Ecto neural progenitor cell (in vitro differentiated cells): Measurements from ENCODE around the gene PHGDH.
A peak's percentile ranks its signal among the peaks of the same experiment; 100 is the strongest.

Experiments used
- DNase-seq: peaks from one replicate; pipeline ENCODE4 v3.0.0-alpha.2; 2018; ENCODE audit warnings: low spot score

Gene PHGDH

GRCh38 chr1:119732465-119733168 is 20.9 kb downstream of the PHGDH start:
- DNase-seq, result no peak

DNA sequence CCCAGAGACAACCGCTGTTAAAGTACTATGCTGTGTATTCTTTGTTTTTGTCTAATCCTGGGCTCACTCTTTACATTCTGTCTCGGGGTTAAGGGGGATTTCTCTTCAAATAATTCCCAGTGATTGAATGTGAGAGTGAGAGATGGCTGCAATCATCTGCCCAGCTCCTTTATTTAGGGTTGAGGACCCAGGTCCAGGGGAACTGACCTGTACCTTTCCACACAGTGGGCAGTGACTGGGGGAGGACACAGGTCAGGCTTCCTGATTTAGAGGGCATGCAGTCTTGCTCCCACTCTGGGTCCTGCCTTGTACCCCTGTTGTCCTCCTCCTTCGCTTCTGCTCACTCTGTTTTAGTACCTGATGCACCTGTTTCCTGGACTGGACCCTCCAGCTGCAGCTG is 22.0 kb downstream of the PHGDH start:
- no peak for DNase-seq

DNA sequence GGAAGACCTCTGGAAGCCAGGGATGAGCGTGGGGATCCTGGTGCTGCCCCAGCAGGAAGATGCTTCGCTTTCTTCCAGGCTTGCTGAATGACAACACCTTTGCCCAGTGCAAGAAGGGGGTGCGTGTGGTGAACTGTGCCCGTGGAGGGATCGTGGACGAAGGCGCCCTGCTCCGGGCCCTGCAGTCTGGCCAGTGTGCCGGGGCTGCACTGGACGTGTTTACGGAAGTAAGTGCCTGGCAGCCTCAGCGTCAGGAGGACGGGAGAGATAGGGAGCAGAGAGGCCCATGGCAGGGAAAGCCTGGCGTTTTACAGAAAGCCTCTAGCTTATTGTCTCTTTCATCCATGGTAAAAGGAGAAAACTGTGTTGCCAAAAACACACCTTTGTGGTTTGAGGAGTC is 23.5 kb downstream of the PHGDH start:
- no peak for DNase-seq

DNA sequence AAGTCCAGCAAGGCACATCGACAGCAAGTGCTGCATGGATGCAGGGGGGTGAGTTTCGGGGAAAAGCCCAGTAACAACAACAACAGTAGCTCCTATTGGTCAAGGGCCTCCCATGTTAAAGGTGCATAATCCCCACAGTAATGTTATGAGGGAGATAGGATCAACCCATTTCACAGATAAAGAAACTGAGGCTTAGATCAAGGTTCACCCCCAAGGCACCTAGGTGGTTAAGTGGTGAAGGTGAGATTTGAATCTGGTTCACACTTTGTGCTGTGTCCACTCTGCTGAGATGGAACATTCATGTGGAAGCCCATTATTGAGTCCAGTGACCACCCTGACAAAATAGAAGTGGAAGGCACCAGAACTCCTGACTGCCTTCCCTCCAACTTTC is 24.9 kb downstream of the PHGDH start:
- no peak for DNase-seq

DNA sequence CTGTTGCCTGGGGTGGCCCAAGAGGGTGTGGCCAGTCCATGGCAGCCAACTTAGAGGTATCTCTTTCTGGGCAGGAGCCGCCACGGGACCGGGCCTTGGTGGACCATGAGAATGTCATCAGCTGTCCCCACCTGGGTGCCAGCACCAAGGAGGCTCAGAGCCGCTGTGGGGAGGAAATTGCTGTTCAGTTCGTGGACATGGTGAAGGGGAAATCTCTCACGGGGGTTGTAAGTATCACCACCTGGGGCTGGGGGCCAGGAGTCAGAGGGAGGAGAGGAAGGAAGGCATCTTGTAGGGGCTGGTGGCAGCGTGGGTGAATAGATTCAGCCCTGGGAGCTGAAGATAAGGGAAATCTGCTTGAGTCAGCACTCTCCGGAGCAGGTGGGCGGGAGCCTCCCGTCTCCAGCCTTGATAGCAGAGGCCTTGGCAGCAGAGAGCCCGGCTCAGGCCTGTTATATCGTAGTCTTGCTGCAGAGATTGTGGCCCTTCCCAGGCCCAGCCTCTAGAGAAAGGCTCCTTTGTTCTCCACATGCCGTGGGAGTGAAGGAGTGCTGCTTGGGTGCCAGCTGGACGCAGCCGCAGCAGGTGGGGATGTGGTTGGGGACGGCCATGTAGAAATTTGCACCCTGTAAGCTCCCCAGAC is 25.4 kb downstream of the PHGDH start:
- DNase-seq, result no peak

DNA sequence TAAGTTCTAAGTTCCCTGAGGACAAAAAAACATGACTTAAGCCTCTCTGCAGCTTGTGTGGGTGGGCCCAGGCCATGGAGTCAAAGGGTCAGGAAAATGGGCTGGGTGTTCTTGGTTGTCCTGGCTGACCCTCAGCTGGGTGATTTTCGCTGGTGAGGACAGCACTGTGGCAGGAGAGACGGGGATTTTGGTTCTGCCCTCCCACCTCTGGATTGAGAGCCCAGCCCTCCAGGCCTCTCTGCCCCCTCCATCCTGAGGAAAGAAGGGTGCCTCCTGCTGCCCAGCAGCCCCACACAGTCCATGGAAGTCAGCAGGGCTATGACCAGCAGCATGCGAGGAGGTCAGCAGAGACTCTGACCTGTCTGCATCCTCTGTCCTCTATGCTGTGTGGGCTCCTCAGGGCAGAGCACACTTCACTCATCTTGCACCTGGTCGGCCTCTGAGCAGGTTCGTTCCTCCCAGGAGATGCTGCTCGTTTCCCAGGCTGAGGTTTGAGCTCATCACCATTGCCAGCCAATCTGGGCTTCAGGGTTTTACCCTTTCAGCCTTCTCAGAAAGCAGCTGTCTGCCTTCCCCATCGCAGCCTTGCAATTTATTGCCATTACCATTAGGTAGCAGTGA is 26.5 kb downstream of the PHGDH start:
- no peak for DNase-seq

- DNase-seq, result no peak
These were observed 27.4 kb downstream of the PHGDH start for GRCh38 chr1:119739150-119739549.

DNA sequence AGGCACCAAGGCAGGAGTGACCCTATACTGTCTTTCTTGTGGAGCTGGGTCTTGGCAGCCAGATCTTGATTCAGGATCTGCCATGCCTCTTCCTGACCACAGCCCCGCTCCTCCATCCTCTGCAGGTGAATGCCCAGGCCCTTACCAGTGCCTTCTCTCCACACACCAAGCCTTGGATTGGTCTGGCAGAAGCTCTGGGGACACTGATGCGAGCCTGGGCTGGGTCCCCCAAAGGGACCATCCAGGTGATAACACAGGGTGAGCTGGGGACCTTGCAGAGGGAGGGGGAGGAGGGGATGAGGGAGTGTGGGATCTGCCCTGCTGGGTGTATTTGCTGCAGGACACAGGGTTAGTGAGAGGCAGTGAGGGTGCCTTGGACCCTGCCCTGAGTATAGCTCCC is 28.5 kb downstream of the PHGDH start:
- no peak for DNase-seq

DNA sequence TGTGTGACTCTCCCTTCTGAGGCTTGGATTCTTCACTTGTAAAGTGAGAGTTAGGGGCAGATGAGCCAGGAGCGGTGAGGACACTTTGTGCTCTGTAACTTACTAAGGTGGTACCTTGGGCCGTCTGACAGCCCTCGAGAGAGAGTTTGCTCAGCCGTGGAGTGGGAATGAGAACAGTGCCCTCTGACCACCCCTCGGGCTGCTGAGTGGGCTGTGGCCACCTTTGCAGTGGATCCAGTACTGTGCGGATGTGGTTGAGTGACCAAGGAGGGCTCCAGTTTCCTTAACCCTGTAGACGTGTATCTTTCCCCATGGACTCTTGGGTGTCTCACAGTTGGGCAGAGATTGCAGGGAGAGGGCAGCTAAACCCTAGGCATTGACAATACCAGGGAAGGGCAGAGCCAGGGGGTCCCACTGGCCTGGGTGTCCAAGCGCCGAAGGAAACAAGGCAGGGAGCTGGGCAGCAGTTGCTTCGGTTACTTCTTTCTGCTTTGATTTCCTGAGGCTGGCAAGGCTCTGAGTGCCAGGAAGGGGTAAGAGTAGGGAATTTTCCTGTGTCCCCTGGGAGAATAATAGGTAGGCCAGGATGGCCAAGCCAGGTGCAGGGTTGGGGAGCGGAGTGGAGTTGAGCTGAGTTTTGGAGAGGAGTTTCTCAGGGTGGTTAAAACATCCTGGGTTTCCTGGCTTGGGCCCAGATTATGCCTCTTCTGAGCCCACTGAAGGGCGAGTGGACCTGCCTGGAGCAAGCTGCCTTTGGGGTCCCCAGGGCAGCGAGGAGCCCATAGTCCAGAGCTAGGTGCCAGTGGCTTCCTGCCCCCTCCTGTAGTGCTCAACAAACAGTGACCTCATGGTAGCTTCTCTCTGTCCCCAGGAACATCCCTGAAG is 29.4 kb downstream of the PHGDH start:
- DNase-seq, result no peak

GRCh38 chr1:119742202-119742601 is 30.5 kb downstream of the PHGDH start:
- DNase-seq, result no peak

DNA sequence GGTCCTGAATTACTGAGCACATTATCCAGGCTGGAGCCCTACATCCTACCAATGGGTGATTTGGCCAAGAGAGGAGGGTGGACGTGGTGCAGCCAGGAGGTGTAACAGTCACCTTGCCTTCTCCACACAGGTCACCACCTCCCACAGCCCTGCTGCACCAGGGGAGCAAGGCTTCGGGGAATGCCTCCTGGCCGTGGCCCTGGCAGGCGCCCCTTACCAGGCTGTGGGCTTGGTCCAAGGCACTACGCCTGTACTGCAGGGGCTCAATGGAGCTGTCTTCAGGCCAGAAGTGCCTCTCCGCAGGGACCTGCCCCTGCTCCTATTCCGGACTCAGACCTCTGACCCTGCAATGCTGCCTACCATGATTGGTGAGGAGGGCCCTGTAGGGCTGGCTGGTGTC is 30.9 kb downstream of the PHGDH start:
- no peak for DNase-seq

- DNase-seq, result no peak
These were observed 31.6 kb downstream of the PHGDH start for GRCh38 chr1:119743308-119743707.

DNA sequence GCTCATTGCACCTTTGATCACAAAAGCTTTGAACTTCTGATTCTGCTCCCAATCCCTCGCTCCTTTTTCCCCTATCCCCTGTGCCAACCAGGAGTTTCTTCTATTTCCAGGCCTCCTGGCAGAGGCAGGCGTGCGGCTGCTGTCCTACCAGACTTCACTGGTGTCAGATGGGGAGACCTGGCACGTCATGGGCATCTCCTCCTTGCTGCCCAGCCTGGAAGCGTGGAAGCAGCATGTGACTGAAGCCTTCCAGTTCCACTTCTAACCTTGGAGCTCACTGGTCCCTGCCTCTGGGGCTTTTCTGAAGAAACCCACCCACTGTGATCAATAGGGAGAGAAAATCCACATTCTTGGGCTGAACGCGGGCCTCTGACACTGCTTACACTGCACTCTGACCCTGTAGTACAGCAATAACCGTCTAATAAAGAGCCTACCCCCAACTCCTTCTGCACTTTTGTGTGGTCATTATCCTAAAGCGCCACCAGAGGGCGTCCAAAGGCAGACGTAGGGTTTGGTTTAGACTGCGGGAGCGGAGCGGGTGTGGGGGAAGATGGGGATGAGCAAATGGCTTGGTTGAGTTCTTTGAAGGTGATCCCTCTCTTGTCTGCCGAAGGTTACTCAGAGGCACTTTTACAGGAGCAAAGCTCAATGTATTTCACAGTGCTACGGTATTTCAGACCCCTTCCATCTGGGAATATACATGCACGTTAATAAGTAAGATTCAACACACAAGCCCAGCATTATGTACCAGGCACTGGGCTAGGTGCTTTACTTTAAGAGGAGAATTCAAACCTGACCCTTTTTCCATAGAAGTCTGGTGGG is 32.3 kb downstream of the PHGDH start:
- DNase-seq, result peak; percentile 69

DNA sequence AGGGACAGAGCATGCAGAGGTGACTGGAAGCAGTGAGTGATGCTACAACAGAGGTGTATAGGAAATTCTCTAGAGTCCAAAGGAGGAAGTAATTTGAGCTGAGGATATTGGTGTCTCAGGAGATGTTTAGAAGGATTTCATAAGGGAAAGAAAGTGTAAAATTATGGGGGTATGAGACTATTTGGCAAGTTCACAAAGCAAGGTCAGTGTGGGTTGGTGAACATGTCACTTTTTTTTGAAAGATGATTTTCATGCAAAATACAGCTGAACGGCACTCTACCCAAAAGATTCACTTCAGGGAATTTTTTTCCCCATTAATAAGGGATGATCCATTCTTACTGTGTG is 32.8 kb downstream of the PHGDH start:
- no peak for DNase-seq

- no peak for DNase-seq
These were observed 33.3 kb downstream of the PHGDH start for GRCh38 chr1:119745034-119745433.

- DNase-seq, result peak; percentile 52
These were observed 35.7 kb downstream of the PHGDH start for GRCh38 chr1:119747451-119747850.

DNA sequence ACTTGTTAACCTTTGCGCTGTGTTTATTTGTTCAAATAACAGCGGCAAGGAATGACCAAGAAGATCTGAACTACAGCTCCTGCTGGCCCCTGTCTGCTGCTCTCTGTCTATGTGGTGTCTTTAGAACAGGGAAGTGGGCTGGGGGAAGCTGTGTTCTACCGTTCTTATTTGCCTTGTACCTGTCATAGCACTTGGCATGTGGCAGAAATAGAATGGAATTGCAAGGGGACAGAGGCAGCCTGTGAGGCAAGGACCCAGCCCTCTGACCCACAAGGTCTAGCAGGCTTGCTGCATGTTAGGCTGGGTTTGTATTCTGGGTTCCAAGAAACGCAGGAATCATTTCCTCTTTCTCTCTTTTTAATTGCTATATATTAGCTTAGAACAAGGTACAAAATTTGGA is 36.3 kb downstream of the PHGDH start:
- no peak for DNase-seq

DNA sequence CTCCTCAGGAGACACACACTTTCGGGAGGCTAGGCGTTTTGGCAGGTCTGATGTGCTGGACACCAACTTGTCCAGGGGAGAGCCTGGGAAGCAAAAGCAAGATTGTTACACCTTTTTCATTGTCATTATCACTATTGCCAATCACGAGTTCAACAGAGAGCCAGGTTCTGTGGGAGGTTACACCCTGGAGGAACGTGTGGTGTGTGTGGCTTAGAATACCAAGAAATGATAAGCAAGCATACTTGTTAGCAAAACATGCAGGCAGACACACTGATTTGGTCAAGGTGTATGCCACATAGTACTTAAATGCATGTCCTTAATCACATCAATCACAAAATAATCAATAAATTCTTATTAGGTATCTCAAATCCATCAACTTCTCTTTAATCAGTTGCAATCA is 40.9 kb downstream of the PHGDH start:
- no peak for DNase-seq

DNA sequence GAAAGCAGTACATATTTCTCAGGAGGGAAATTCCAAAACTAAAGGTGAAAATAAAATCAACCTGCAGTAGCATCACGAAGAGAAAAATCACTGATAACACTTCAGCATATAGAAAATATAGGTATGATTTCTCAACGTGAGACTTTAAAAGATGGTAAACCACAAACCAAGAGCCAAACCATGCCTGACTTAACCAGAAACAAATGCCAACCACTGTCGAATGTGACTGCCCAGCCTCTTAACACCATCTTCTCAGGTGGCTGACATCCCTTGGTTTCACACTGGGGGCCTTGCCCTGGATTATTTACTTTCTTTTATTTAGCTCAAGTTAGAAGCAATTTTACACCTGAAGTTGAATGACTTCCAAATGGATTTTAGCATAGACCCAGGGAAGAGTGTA is 46.9 kb downstream of the PHGDH start:
- DNase-seq, result no peak

DNA sequence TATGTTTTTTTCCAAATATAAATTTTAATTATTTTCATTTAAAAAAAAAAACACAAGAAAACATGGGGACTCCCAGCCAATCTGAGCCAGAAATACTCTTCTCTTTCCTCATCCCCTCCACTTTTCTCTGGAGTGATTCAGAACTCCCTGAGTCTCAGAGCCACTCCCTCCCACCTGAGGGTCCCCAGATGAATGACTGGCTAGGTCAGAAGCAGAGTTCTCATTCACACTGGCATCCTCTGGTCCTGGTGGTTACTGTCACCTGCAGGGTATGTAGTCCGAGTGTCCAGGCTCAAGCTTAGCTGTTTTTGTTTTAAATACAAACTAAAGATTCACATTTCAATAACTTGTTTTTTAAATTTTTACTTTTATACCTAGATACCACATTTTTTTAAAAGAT is 50.7 kb downstream of the PHGDH start:
- no peak for DNase-seq

DNA sequence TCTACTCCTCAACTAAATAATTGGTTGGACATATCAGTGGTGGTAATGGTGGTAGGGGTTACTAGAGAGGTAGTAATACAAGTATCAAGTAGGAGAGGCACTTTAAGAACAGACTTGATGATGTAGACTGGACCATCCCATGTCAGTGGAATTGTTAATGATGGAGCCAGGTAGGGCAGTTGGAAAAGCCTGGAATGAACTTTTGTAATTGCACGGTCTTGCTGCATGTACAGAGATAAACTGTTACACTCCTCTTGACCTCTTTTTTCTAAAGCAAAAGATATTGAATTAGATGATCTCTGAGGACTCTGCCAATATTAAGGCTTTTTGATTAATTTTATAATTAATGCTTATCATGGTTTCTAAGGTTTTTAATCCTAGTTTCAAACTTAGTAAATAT is 51.2 kb downstream of the PHGDH start:
- DNase-seq, result no peak

GRCh38 chr1:119764220-119764619 is 52.5 kb downstream of the PHGDH start:
- no peak for DNase-seq
